Endothelial cell of umbilical vein (primary cell): ENCODE results near the gene CSNK1G1. TPM values are rescaled to one million over a fixed set of nuclear protein-coding genes. Genes with fewer than 3 reads are reported as not detected.

Source experiments
- BruUV-seq: library from RNA; stranded (reverse); fragments of 400-500 nt; replicated peaks from 2 replicates; lab custom pipeline; 2021; lab: Mats Ljungman, UMichigan
- CTCF ChIA-PET: fragments of 300-600, 350-600 bp; sonication (Branson Sonifier 250); formaldehyde crosslinking; loops from one replicate; lab custom pipeline; 2021; ENCODE audit warnings: antibody characterized with exemption, inconsistent platforms; lab: Charles Lee
- POLR2A ChIA-PET: fragments of 300-600, 350-600 bp; sonication (Branson Sonifier 250); formaldehyde crosslinking; loops from one replicate; lab custom pipeline; 2021; ENCODE audit warnings: antibody characterized with exemption, inconsistent platforms; lab: Charles Lee
- DNase-seq: peaks from one replicate; pipeline ENCODE4 v3.0.0-alpha.2; 2011; ENCODE audit warnings: low read depth, low spot score
- FAIRE-seq: peaks from 2 replicates; lab custom pipeline; 2011; peaks lifted over from hg19 to GRCh38; lab: Jason Lieb, UNC
- H2AFZ ChIP-seq: 2 replicates; pipeline ENCODE4 v1.6.0; 2012; ENCODE audit warnings: low read depth, low read length, control low read depth, inconsistent platforms
- H3K27ac ChIP-seq: 2 replicates; pipeline ENCODE4 v1.5.1; 2011; ENCODE audit warnings: low read depth, mild to moderate bottlenecking, control low read depth, low read length, moderate library complexity; ENCODE audit not compliant: insufficient read depth
- H3K27me3 ChIP-seq, 2 experiments: 2 replicates each; pipeline versions ENCODE4 v1.6.0 to v1.6.1; 2011; ENCODE audit warnings: low read length in 2 of 2, mixed read lengths in 1 of 2; ENCODE audit not compliant: control insufficient read depth in 2 of 2, insufficient read depth in 2 of 2
- H3K36me3 ChIP-seq, 2 experiments: 2 replicates in 1 of 2; 3 replicates in 1 of 2; pipeline ENCODE4 v1.5.1; 2011; ENCODE audit warnings: low read length in 2 of 2, mild to moderate bottlenecking in 1 of 2, moderate library complexity in 1 of 2; ENCODE audit not compliant: control insufficient read depth in 2 of 2, insufficient read depth in 2 of 2; ENCODE audit errors: extremely low read depth in 1 of 2
- H3K4me1 ChIP-seq: 3 replicates; pipeline ENCODE4 v1.5.1; 2011; ENCODE audit warnings: mild to moderate bottlenecking, low read length; ENCODE audit not compliant: control insufficient read depth, insufficient read depth; ENCODE audit errors: extremely low read depth
- H3K4me2 ChIP-seq: 2 replicates; pipeline ENCODE4 v1.6.1; 2011; ENCODE audit warnings: low read length, control low read depth, mixed read lengths; ENCODE audit not compliant: insufficient read depth
- H3K4me3 ChIP-seq, 3 experiments: fragments of 200-600 bp in 1 of 3; sonication (generic), shearing (Covaris generic) in 1 of 3; replicated peaks in 1 of 3; 2 replicates each; pipeline ENCODE4 v1.5.1; 2011 to 2016; ENCODE audit warnings: control low read depth in 3 of 3, low read length in 3 of 3, mild to moderate bottlenecking in 2 of 3, inconsistent platforms in 1 of 3, low read depth in 1 of 3, moderate library complexity in 1 of 3; ENCODE audit not compliant: insufficient read depth in 1 of 3
- H3K79me2 ChIP-seq: 2 replicates; pipeline ENCODE4 v1.6.0; 2012; ENCODE audit warnings: low read length, inconsistent platforms; ENCODE audit not compliant: control insufficient read depth, insufficient read depth
- H3K9ac ChIP-seq: replicated peaks from 2 replicates; pipeline ENCODE3; 2011; ENCODE audit warnings: low read length, control low read depth; ENCODE audit not compliant: insufficient read depth; ENCODE audit errors: extremely low read depth
- H3K9me1 ChIP-seq: replicated peaks from 3 replicates; pipeline ENCODE4 v1.6.0; 2011; ENCODE audit warnings: mild to moderate bottlenecking, low read length; ENCODE audit not compliant: control insufficient read depth, insufficient read depth; ENCODE audit errors: extremely low read depth
- H3K9me3 ChIP-seq: replicated peaks from 2 replicates; pipeline ENCODE4 v1.5.1; 2012; ENCODE audit warnings: low read length, inconsistent platforms; ENCODE audit not compliant: control insufficient read depth, insufficient read depth
- H4K20me1 ChIP-seq: replicated peaks from 2 replicates; pipeline ENCODE3; 2011; ENCODE audit warnings: mild to moderate bottlenecking, low read length; ENCODE audit not compliant: control insufficient read depth, insufficient read depth; ENCODE audit errors: extremely low read depth
- EZH2 ChIP-seq: IDR thresholded peaks from 2 replicates; pipeline ENCODE4 v1.6.1; 2012; ENCODE audit warnings: borderline replicate concordance, low read depth, mild to moderate bottlenecking, moderate library complexity, low read length, inconsistent platforms; ENCODE audit not compliant: severe bottlenecking
- FOS ChIP-seq: IDR thresholded peaks from 2 replicates; pipeline ENCODE4 v1.6.1; 2011; ENCODE audit warnings: mild to moderate bottlenecking, low read length, moderate library complexity, borderline replicate concordance; ENCODE audit not compliant: insufficient read depth
- GATA2 ChIP-seq: IDR thresholded peaks from 2 replicates; pipeline ENCODE4 v1.7.0; 2011; ENCODE audit warnings: low read depth, mild to moderate bottlenecking, moderate library complexity, mixed read lengths, low read length; ENCODE audit not compliant: insufficient read length, insufficient read depth
- MYC ChIP-seq: IDR thresholded peaks from one replicate; pipeline ENCODE4 v1.6.1; 2011; ENCODE audit warnings: mild to moderate bottlenecking, low read depth, low read length
- POLR2AphosphoS5 ChIP-seq: IDR thresholded peaks from 2 replicates; pipeline ENCODE4 v1.6.1; 2012; ENCODE audit warnings: low read depth, mild to moderate bottlenecking, control low read depth, low read length, moderate library complexity; ENCODE audit not compliant: insufficient read depth
- dilution Hi-C: fragments of 300-500 bp; cut with MboI; formaldehyde crosslinking; loops from one replicate; pipeline ENCODE4 v1.15.0; 2019; ENCODE audit warnings: low sequenced_read_pairs; ENCODE audit not compliant: extremely low pct_ligation_motif_present
- intact Hi-C: fragments of 100-400 bp; cut with micrococcal nuclease; formaldehyde crosslinking; loops from one replicate; pipeline ENCODE4 v1.10.0; 2022
- polyA plus RNA-seq, 4 experiments: library from polyadenylated mRNA; depleted of rRNA in 3 of 4; stranded (reverse) in 3 of 4; unstranded in 1 of 4; fragments of >200 nt; gene quantifications; 2 replicates each; pipeline versions ENCODE4 v1.2.1 to v1.2.3, GENCODE V29; 2011 to 2012; ENCODE audit warnings: missing spikeins in 1 of 4
- total RNA-seq: library from RNA; stranded (reverse); gene quantifications from 2 replicates; pipeline ENCODE4 v1.2.3, GENCODE V29; 2021
- TF ChIP-seq, protein P1 (sequence below): IDR thresholded peaks from 2 replicates; pipeline ENCODE4 v1.6.1; 2011; ENCODE audit not compliant: insufficient read depth, insufficient read length

Gene CSNK1G1
- total and polyA plus RNA-seq, 2 donors (not counting 3 experiments of a cell fraction or from before 2014, with no cell fraction given), result 9.0 to 31.7 TPM

DNA sequence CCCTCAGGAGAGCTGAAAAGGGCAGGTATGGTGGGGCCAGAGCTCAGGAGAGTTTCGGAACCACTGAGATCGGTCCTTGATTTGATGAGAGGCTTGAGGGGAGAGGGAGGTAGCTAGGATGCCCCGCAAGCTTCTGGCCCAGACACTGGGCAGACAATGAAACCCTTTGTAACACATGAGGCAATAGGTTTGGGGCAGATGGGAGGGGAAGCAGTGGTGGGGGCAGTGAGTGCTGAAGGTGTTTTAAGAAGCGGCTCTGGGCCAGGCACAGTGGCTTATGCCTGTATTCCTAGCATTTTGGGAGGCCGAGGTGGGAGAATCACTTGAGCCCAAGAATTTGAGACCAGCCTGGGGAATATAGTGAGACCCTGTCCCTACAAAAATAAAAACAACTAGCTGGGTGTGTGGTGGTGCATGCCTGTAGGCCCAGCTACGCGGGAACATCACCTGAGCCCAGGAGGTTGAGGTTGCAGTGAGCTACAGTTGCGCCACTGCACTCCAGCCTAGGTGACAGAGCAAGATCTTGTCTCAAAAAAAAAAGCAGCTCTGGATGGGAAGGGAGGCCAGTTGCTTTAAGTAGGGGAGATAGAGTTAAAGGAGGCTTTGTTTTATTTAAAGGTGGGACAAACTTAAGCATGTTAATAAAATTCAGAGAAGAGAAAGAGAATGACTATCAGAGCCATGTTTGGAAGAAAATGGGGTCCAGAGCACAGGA, 214.0 kb downstream of the CSNK1G1 start:
- intact Hi-C loops (no loop called here), dilution Hi-C loops (no loop called here)
- Histone ChIP-seq H3K4me2 (no peak overlapping the region), H3K9me3 (no peaks in the 10 kb centered on the region), H3K36me3 (peaks cover 3 to 26% of the 10 kb centered on the region in 2 experiments), H3K4me3 (no peak overlapping the region), H3K79me2 (no peaks in the 10 kb centered on the region), H2AFZ (no peak overlapping the region), H3K27me3 (no peaks in the 10 kb centered on the region), H3K4me1 (peaks cover 12% of the 10 kb centered on the region), H3K27ac (no peak overlapping the region), H3K9ac (no peak overlapping the region), H3K9me1 (no peaks in the 10 kb centered on the region), H4K20me1 (no peaks in the 10 kb centered on the region)
- CTCF ChIA-PET, result interaction anchor here (1.3 to 1.7 kb wide), 2 partner anchors 8 to 12 kb away, joined by 4 to 16 read pairs; no protein-coding TSS in a partner anchor
- TF ChIP-seq GATA2 (no peak), FOS (no peak), MYC (no peak), EZH2 (no peak), POLR2AphosphoS5 (no peak)
- TF ChIP-seq, protein P1, sequence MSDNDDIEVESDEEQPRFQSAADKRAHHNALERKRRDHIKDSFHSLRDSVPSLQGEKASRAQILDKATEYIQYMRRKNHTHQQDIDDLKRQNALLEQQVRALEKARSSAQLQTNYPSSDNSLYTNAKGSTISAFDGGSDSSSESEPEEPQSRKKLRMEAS, result no peak
- POLR2A ChIA-PET, result no interaction called here
- DNase-seq (no peak), FAIRE-seq (no peak)
- BruUV-seq, result no TSS peak
